Measurements from ENCODE around the gene ANTKMT. TPM values are rescaled to one million over a fixed set of nuclear protein-coding genes. Genes with fewer than 3 reads are reported as not detected.

The ANTKMT gene
- total and polyA plus RNA-seq, 2 of the 8 experiments (the other 6 are each of a cell fraction or from before 2014, with no cell fraction given), result 26.5 to 26.6 TPM

DNA sequence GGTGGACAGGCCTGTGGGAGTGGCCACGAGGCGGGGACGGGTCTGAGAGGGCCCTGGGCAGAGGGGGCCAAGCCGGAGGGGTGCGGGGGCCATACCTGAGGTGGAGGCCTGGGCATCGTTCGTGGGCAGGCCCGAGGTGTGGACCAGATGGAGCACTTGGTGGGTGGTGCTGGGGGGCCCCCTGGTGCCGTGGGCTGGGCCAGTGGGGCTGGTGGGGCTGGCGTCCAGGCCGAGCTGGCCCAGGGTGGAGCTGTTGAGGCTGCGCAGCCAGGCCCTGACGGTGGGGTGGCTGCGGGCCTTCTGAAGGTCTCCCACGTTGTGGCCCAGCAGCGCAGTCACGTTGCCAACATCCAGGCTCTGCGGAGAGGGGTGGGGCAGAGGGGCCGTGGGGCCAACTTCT, 49.0 kb downstream of the ANTKMT start (continued):
- TF ChIP-seq EGR1 (IDR thresholded peaks at IDR 0.05; ENCODE audit: borderline replicate concordance, low read depth, low read length) (no peak), FOSL1 (IDR thresholded peaks at IDR 0.05; ENCODE audit: insufficient read depth, low read depth, low read length) (no peak), CBX8 (IDR thresholded peaks at IDR 0.05; ENCODE audit: borderline replicate concordance, low read depth, low read length) (no peak), EP300 (IDR thresholded peaks at IDR 0.05; ENCODE audit: borderline replicate concordance in 1 of 2, low read depth in 2 of 2, low read length in 2 of 2) (no peak), RAD21 (IDR thresholded peaks at IDR 0.05 in 1 of 2, conservative IDR thresholded peaks at IDR 0.05 in 1 of 2; ENCODE audit: low read depth in 2 of 2, low read length in 2 of 2) (no peak), KDM4A (IDR thresholded peaks at IDR 0.05; ENCODE audit: low read depth, low read length, severe bottlenecking) (no peak), CBX5 (IDR thresholded peaks at IDR 0.05; ENCODE audit: low read depth, low read length) (no peak)
